H1 (cell line): Measurements from ENCODE around the gene TBL2. TPM values are rescaled to one million over a fixed set of nuclear protein-coding genes. Genes with fewer than 3 reads are reported as not detected.

ENCODE experiments used
- CHD7 ChIP-seq: fragments of 300-600 bp; sonication (generic); IDR thresholded peaks from 2 replicates; pipeline ENCODE4 v1.7.1; 2012; ENCODE audit warnings: low read length, moderate library complexity, mild to moderate bottlenecking, inconsistent platforms; ENCODE audit not compliant: insufficient replicate concordance
- polyA plus RNA-seq, 7 experiments: library from polyadenylated mRNA; depleted of rRNA in 3 of 7; stranded (reverse) in 5 of 7; unstranded in 2 of 7; fragments of >200 nt in 5 of 7; fragments of 200-250 nt in 2 of 7; gene quantifications; 1 replicate in 5 of 7; 2 replicates in 1 of 7; 4 replicates in 1 of 7; pipeline versions ENCODE4 v1.2.1 to v1.2.3, GENCODE V29; 2011 to 2013; ENCODE audit warnings: missing spikeins in 2 of 7, mixed read lengths in 2 of 7
- total RNA-seq: library from RNA; stranded (reverse); fragmentation: NEBNext Ultra II Directional; extraction: Animal tissue kit (Norgen Biotek cat#: 25700); gene quantifications from 2 replicates; pipeline ENCODE4 v1.2.1, GENCODE V29; 2021

The TBL2 gene
- total and polyA plus RNA-seq, 2 of the 8 experiments (the other 6 are each of a cell fraction or from before 2014, with no cell fraction given), result 25.8 to 29.7 TPM

- no peak for TF ChIP-seq CHD7
These were observed 46.3 kb upstream of the TBL2 start (continued) for GRCh38 chr7:73624669-73625001.
